Activated CD4-positive, alpha-beta memory T cell treated with anti-CD3 and anti-CD28 coated beads, Interleukin-2, amount 10 ng/mL, durations not matched to agents 7 days and 5 days (primary cell): ENCODE results near the gene C1QBP. TPM values are rescaled to one million over a fixed set of nuclear protein-coding genes. Genes with fewer than 3 reads are reported as not detected.

ENCODE experiments used
- CTCF ChIA-PET: fragments of 350-600 bp; sonication (Branson Sonifier 250); formaldehyde crosslinking; loops from one replicate; lab custom pipeline; 2021; ENCODE audit warnings: antibody characterized with exemption, inconsistent platforms; lab: Charles Lee
- POLR2A ChIA-PET: fragments of 350-600 bp; sonication (Branson Sonifier 250); formaldehyde crosslinking; loops from one replicate; lab custom pipeline; 2021; ENCODE audit warnings: antibody characterized with exemption; lab: Charles Lee
- DNase-seq: peaks from one replicate; pipeline ENCODE4 v3.0.0-alpha.2; 2020
- H3K27ac Mint-ChIP-seq: one replicate; pipeline ENCODE4 v1.8.0; 2021; ENCODE audit warnings: mild to moderate bottlenecking, mixed read lengths
- H3K27me3 Mint-ChIP-seq: one replicate; pipeline ENCODE4 v1.8.0; 2021; ENCODE audit warnings: mixed read lengths
- H3K36me3 Mint-ChIP-seq: one replicate; pipeline ENCODE4 v1.8.0; 2021; ENCODE audit warnings: low read depth, mixed read lengths
- H3K4me1 Mint-ChIP-seq: one replicate; pipeline ENCODE4 v1.8.0; 2021; ENCODE audit warnings: mixed read lengths
- H3K4me3 Mint-ChIP-seq: one replicate; pipeline ENCODE4 v1.8.0; 2021; ENCODE audit warnings: mild to moderate bottlenecking, mixed read lengths
- H3K9me3 Mint-ChIP-seq: one replicate; pipeline ENCODE4 v1.8.0; 2021; ENCODE audit warnings: mixed read lengths
- total RNA-seq, 2 experiments: library from RNA; stranded (reverse); gene quantifications; one replicate each; pipeline ENCODE4 v1.2.3, GENCODE V29; 2021

C1QBP gene
- total RNA-seq = 100 to 1,000 TPM; 123 TPM

GRCh38 chr17:5438716-5439445 lies at the start of gene C1QBP:
TSS of gene C1QBP (minus strand) at chr17:5439155. CDS start at chr17:5439073, 82 bp downstream.
- peaks cover 39% of the 10 kb centered on the region for H3K36me3 Mint-ChIP-seq
- peak within 1 kb of the TSS; percentile 72 for H3K4me3 Mint-ChIP-seq
- peak within 1 kb of the TSS; percentile 85 for H3K27ac Mint-ChIP-seq
- DNase-seq = peak; percentile 94
- CTCF ChIA-PET = interaction anchor here (0.7 to 4.7 kb wide), 28 partner anchors 8 to 1317 kb away, joined by 3 to 37 read pairs (median 5); partner anchors contain the start of genes DERL2, DHX33, MIS12 and NUP88
- POLR2A ChIA-PET = interaction anchor here (0.6 to 6.6 kb wide), 18 partner anchors 10 to 989 kb away, joined by 3 to 77 read pairs (median 4); partner anchors contain the start of genes DERL2, DHX33, MIS12 and NUP88
- peaks cover 44% of the 10 kb centered on the region for H3K4me1 Mint-ChIP-seq
- no peaks in the 10 kb centered on the region for H3K27me3 Mint-ChIP-seq
- H3K9me3 Mint-ChIP-seq = no peaks in the 10 kb centered on the region

- CTCF ChIA-PET = interaction anchor here (1.5 kb wide), 1 partner anchor 22 kb away, joined by 3 read pairs; no protein-coding TSS in a partner anchor
- no peak for DNase-seq
- Mint-ChIP-seq H3K36me3 (peaks cover 58% of the 10 kb centered on the region), H3K27me3 (no peaks in the 10 kb centered on the region), H3K9me3 (peaks cover 5% of the 10 kb centered on the region), H3K4me3 (no peak overlapping the region), H3K4me1 (peaks cover 43% of the 10 kb centered on the region), H3K27ac (no peak overlapping the region)
- POLR2A ChIA-PET = interaction anchor here (1.6 to 3.9 kb wide), 2 partner anchors 21 to 95 kb away, joined by 5 to 26 read pairs; partner anchors contain the start of genes DHX33 and NLRP1
Observed at GRCh38 chr17:5488752-5489151, 49.8 kb upstream of the C1QBP start.

DNA sequence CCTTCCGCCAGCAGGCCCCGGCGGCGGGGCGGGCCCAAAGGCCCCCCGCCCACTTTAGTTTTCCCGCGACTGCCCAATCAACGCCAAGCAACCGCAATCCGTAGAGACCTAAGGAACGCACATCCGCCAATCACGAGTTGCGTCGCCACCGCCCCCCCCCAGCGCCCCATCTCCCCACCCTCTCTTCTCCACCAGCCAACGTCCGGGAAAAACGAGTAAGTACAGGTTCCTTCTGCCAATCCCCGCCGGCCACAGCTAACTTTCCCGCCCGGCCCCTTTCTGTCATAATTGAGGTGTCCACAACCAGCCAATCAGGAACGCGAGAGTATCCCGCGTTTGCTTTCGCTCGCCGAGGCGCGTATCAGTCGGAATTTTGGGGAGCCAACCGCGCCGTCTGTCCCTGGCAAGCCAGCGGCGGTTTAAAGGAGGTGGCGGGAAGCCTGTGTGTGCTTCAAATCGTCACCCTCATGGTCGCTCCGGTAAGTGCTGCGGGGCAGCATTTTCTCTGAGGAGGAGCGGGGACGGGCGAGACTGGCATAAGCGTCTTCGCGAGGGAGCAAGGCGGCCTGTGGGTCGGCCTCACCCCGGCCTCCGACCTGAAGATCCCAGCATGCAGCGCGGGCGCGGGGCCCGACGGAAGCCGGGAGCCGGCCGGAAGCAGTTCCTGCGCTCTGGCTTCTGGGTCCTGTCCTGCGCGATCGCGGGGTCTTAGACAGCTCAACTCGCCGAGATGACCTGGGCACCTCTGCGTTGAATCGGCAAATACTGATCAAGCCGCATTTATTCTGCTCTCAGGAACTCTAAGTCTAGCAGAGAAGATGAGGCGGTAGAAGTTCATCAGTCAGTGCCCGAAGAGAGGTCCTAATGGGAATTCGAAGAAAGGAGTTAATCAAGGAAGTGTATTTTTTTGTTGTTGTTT lies 47.5 kb upstream of the C1QBP start, which contains the start of gene MIS12:
Gene MIS12, plus strand, starts transcription at position 361 of the 919 bp plus-strand sequence. CDS start 2,297 bp downstream, outside the sequence.
- Mint-ChIP-seq H3K36me3 (peaks cover 68% of the 10 kb centered on the region), H3K27ac (peak within 1 kb of the TSS; percentile 96), H3K27me3 (no peaks in the 10 kb centered on the region), H3K4me1 (peaks cover 56% of the 10 kb centered on the region), H3K9me3 (no peaks in the 10 kb centered on the region), H3K4me3 (peak within 1 kb of the TSS; percentile 90)
- CTCF ChIA-PET = interaction anchor here (0.7 to 2.6 kb wide), 6 partner anchors 15 to 294 kb away, joined by 3 to 9 read pairs (median 4); partner anchors contain the start of genes C1QBP and DHX33
- DNase-seq = peak; percentile 98
- POLR2A ChIA-PET = interaction anchor here (0.6 to 4.0 kb wide), 28 partner anchors 10 to 1271 kb away, joined by 3 to 46 read pairs (median 4); partner anchors contain the start of genes C1QBP, DHX33, NLRP1 and NUP88

DNA sequence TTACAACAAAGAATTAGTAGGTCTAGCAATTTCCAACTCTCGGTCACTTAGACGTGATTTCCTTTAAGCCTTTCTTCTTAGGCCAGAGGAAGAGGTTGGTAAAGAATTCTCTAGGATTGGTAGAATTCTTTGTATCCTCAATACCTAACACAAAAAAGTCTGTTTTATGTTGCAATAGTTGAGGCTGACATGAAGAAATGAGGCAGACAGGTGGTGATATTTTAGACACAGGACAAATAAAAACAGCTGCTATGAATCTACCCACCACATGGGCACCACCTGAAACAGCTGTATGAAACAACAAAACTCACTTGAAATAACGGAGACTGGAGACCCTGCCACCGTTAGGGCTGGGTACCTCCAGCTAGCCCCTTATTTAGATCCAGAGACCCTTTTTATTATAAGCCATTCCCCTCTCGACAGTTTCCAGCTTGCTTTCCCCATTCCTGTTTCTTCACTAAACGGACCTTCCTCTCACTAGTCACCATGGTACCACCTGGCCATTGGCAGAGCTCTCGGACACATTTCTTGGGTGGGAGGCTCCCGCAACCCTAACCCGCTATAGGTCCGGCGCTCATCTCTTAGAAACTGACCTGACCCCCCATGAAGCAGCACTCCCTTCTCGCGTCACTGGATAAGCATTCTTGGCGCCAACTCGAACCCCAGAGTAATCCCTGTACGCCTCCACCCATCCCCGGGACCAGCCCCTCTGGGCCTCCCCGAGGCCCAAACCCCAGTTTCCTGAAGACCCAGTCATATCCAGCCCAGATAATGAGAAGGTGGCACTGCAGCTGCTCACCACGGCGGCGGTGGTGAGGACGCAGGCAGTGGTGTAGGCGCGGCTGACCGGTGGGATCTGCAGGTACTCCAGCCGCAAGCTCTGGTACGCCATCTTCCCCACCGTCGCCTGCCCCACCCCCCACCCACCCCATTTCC lies 46.6 kb upstream of the C1QBP start, which contains the start of gene DERL2:
Gene DERL2, minus strand, starts transcription at position 909 of the 936 bp plus-strand sequence. Its CDS starts 17 bp downstream, at position 892.
- Mint-ChIP-seq H3K27ac (peak within 1 kb of the TSS; percentile 96), H3K9me3 (no peaks in the 10 kb centered on the region), H3K27me3 (no peaks in the 10 kb centered on the region), H3K36me3 (peaks cover 74% of the 10 kb centered on the region), H3K4me1 (peaks cover 59% of the 10 kb centered on the region), H3K4me3 (peak within 1 kb of the TSS; percentile 90)
- CTCF ChIA-PET = interaction anchor here (0.7 to 2.6 kb wide), 7 partner anchors 15 to 293 kb away, joined by 3 to 9 read pairs (median 3); partner anchors contain the start of genes C1QBP and DHX33
- no peak for DNase-seq
- POLR2A ChIA-PET = interaction anchor here (0.6 to 4.0 kb wide), 25 partner anchors 10 to 1272 kb away, joined by 3 to 46 read pairs (median 4); partner anchors contain the start of genes C1QBP, DHX33, NLRP1 and NUP88

GRCh38 chr17:5481451-5481850 lies 42.5 kb upstream of the C1QBP start:
- no peak for DNase-seq
- no peak overlapping the region for H3K4me3 Mint-ChIP-seq
- H3K4me1 Mint-ChIP-seq = peaks cover 37% of the 10 kb centered on the region
- H3K36me3 Mint-ChIP-seq = peaks cover 74% of the 10 kb centered on the region
- no peaks in the 10 kb centered on the region for H3K27me3 Mint-ChIP-seq
- no peak overlapping the region for H3K27ac Mint-ChIP-seq
- POLR2A ChIA-PET = no interaction called here
- H3K9me3 Mint-ChIP-seq = no peaks in the 10 kb centered on the region
- CTCF ChIA-PET = interaction anchor here (1.3 kb wide), 1 partner anchor 40 kb away, joined by 3 read pairs; no protein-coding TSS in a partner anchor

GRCh38 chr17:5480962-5481361 lies 42.0 kb upstream of the C1QBP start:
- H3K36me3 Mint-ChIP-seq = peaks cover 74% of the 10 kb centered on the region
- peaks cover 37% of the 10 kb centered on the region for H3K4me1 Mint-ChIP-seq
- CTCF ChIA-PET = interaction anchor here (1.3 kb wide), 1 partner anchor 39 kb away, joined by 3 read pairs; no protein-coding TSS in a partner anchor
- POLR2A ChIA-PET = interaction anchor here (1.0 kb wide), 1 partner anchor 10 kb away, joined by 11 read pairs; no protein-coding TSS in a partner anchor
- no peaks in the 10 kb centered on the region for H3K27me3 Mint-ChIP-seq
- H3K4me3 Mint-ChIP-seq = no peak overlapping the region
- no peak for DNase-seq
- no peak overlapping the region for H3K27ac Mint-ChIP-seq
- H3K9me3 Mint-ChIP-seq = no peaks in the 10 kb centered on the region

DNA sequence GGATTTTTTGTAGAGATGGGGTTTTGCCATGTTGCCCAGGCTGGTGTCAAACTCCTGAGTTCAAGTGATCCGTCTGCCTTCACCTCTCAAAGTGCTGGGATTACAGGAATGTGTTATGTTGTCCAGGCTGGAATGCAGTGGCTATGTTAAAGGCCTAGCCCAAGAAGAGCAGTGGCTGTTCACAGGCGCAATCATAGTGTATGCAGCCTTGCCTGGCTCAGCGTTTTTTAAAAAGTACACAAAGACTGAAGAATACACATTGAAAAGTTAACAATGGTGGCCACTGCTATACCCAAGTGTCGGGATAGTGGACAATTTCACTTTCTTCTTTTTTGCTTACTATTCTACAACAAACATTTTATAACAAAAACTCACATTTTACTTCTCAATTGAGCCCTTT lies 40.0 kb upstream of the C1QBP start:
- DNase-seq = no peak
- no peak overlapping the region for H3K27ac Mint-ChIP-seq
- H3K4me3 Mint-ChIP-seq = no peak overlapping the region
- peaks cover 18% of the 10 kb centered on the region for H3K4me1 Mint-ChIP-seq
- no peaks in the 10 kb centered on the region for H3K27me3 Mint-ChIP-seq
- CTCF ChIA-PET = no interaction called here
- no peaks in the 10 kb centered on the region for H3K9me3 Mint-ChIP-seq
- POLR2A ChIA-PET = interaction anchor here (1.1 kb wide), 1 partner anchor 11 kb away, joined by 4 read pairs; no protein-coding TSS in a partner anchor
- peaks cover 83% of the 10 kb centered on the region for H3K36me3 Mint-ChIP-seq

- H3K27ac Mint-ChIP-seq = no peak overlapping the region
- no peaks in the 10 kb centered on the region for H3K9me3 Mint-ChIP-seq
- ChIA-PET POLR2A (interaction anchor here (2.4 kb wide), 1 partner anchor 12 kb away, joined by 11 read pairs; the partner anchor contains the start of genes DERL2 and MIS12), CTCF (interaction anchor here (1.0 to 1.2 kb wide), 2 partner anchors 35 to 81 kb away, joined by 5 read pairs; partner anchors contain the start of gene C1QBP)
- DNase-seq = no peak
- H3K4me3 Mint-ChIP-seq = no peak overlapping the region
- H3K27me3 Mint-ChIP-seq = no peaks in the 10 kb centered on the region
- peaks cover 55% of the 10 kb centered on the region for H3K36me3 Mint-ChIP-seq
- H3K4me1 Mint-ChIP-seq = peaks cover 11% of the 10 kb centered on the region
Observed at GRCh38 chr17:5473906-5474305, 35.0 kb upstream of the C1QBP start.

GRCh38 chr17:5472511-5472910 lies 33.6 kb upstream of the C1QBP start:
- Mint-ChIP-seq H3K9me3 (no peaks in the 10 kb centered on the region), H3K36me3 (peaks cover 42% of the 10 kb centered on the region), H3K27ac (no peak overlapping the region), H3K4me1 (peaks cover 17% of the 10 kb centered on the region), H3K4me3 (no peak overlapping the region), H3K27me3 (no peaks in the 10 kb centered on the region)
- POLR2A ChIA-PET = no interaction called here
- DNase-seq = no peak
- CTCF ChIA-PET = no interaction called here

- Mint-ChIP-seq H3K27me3 (no peaks in the 10 kb centered on the region), H3K36me3 (peaks cover 13% of the 10 kb centered on the region), H3K9me3 (no peaks in the 10 kb centered on the region), H3K4me3 (peak overlapping the region; percentile 84), H3K27ac (peak overlapping the region; percentile 32), H3K4me1 (peaks cover 44% of the 10 kb centered on the region)
- POLR2A ChIA-PET = interaction anchor here (1.1 to 3.0 kb wide), 9 partner anchors 11 to 276 kb away, joined by 3 to 46 read pairs (median 7); partner anchors contain the start of genes C1QBP, DERL2, MIS12 and NUP88
- peak; percentile 19 for DNase-seq
- CTCF ChIA-PET = interaction anchor here (1.1 to 2.8 kb wide), 2 partner anchors 18 to 29 kb away, joined by 4 to 21 read pairs; partner anchors contain the start of genes C1QBP, DERL2 and MIS12
Observed at GRCh38 chr17:5468075-5468473, 29.1 kb upstream of the C1QBP start.
